HPDE6-E6E7 (cell line): Measurements from ENCODE around the gene LECT2.

Experiments used
- DNase-seq: peaks from one replicate; pipeline ENCODE4 v3.0.0; 2011; ENCODE audit warnings: missing footprints; ENCODE audit errors: extremely low spot score

The LECT2 gene

DNA sequence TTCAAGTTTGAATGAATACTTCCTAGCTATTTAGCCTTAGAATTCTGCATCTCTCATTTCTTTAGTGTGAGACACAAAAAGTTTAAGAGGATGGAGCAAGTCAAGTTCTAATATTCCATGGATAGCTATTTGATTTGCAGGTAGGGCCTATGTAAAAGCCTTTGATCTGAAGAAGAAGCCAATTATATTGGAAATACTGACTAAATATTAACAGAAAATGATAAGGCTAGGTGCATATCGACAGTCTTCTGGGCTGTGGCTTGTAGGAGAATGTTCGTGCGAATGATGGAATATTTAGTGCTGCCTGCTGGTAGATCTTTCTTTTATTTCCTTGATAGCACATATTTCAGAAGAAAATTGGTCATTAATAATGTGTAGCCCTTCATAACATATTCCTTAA is at the start of gene LECT2:
Gene LECT2 (minus strand): TSS at position 85 of the 400 bp plus-strand sequence. CDS start 150 bp downstream, outside the sequence.
- no peak for DNase-seq

DNA sequence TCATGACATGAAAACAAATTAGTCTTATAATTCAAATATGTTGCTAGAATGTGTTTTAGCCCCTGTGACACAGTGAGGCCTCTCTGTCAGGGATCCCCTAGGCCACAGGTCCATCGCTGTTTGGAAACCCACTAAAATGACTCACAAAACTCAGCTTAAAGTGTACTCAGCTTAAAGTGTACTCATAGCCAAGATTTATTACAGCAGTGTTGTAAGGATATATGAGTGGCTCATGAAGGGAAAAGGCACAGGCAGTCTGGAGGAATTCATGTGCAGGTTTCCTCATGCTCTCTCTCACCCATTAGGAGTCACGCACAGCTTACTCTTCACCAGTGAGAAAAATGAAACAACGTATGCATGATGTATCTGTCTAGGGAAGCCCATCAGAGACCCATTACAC is 49.7 kb upstream of the LECT2 start:
- DNase-seq = no peak

DNA sequence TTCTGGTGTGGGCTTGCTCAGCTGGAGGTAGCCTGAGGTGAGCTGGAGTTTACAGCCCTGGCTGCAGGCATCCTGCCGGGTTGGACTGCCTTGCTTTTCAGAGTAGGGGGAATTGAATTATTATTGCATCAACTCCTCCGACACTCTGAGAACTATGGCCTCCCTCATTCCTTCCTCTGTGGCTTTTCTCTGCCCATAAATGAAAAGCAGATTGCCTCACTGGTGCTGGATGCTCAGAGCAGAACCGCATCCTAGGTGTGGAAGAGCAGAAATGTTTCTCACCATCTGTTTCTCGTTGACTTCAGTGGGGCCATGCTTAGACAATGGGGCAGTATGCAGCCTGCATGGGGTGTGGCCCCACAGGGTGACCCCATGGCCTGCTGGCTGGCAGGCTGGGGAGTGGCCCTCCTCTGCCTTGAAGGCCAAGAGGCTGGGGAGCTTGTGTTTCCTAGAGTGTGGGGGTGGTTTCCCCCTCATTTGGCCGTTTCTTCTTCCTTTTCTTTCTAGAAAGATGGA is 46.7 kb upstream of the LECT2 start:
- no peak for DNase-seq

DNA sequence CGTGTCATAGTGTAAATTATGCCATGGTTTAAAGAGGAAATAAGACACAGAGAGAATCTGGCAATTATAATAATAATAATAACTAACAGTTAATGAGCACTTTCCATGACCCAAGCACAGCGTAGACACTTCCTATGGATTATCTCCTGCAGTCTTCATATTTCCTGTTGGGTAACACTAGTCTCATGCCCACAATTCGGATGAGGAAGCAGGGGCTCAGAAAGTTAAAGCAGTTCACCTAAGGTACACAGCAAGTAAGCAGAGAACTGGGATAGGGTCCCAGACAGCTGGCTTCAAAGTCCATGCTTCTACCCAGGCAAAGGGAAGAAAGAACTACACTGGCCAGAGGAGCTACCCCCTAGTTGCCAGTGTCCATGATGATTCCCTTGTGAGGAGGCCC is 46.1 kb upstream of the LECT2 start:
- no peak for DNase-seq

DNA sequence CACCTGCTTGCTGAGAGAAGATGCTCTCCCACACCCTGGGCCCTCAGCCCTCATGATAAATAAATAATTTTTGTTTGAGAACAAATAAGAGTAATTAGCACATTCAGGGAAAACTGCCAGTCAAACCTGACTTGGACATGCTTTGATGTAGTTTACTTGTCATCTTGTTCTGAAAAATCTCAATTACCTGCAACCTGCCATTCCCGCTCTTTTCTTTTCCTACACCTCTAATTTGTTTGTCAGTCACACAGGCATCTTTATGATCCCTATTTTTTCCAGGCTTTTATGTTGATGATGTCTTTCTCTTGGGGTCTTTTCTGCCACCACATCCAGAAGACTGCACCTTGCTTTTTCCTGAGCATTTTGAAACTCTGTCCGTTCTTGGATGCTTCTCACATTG is 45.4 kb upstream of the LECT2 start:
- DNase-seq = no peak

DNA sequence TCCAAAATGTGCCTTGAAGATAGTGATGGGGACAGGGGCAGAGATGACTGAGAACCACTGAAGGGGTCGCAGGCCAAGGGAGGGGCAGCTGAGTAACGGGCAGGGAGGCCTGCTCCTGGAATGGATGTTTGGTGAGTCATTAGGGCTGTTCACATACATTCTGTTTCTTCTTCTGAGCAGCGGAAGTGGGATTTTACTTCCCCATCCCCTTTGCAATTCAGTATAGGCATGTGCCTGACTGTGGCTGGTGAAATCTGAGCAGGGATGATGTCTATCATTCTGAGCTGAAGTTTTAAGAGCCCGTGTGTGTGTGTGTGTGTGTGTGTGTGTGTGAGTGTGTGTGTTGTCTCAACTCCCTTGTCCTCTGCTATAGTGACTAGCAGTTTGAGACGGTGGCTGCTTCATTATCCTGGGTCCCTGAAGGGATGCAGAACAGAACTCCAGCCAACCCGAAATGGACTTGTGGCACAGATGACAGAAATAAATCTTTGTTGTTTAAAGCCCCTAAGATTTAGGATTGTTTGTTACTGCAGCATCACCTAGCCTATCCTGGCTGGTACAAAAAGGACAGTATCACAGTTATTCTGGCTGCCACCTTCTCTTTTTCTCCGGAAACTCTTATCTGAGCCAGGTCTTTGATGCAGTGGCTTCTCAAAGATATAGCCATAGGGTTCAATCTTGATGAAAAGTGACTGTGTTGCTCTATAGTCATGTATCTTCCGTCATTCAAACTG is 44.8 kb upstream of the LECT2 start:
- DNase-seq = no peak

DNA sequence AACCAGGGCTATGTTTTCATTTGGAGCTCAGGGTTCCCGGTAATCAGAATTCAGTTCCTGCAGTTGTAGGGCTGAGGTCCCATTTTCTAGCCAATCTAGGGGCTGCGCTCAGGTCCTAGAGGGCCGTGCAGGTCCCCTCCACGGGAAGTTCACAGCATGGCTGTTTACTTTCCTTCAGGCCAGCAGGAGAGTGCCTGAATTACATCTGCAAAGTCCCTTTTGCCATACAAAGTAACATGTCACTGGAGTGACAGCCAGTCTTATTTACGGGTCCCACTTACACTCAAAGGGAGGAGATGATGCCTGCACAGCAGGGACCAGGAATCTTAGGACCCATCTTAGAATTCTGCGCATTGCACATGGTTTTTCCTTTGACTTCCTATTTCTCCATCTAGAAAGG is 44.1 kb upstream of the LECT2 start:
- no peak for DNase-seq

DNA sequence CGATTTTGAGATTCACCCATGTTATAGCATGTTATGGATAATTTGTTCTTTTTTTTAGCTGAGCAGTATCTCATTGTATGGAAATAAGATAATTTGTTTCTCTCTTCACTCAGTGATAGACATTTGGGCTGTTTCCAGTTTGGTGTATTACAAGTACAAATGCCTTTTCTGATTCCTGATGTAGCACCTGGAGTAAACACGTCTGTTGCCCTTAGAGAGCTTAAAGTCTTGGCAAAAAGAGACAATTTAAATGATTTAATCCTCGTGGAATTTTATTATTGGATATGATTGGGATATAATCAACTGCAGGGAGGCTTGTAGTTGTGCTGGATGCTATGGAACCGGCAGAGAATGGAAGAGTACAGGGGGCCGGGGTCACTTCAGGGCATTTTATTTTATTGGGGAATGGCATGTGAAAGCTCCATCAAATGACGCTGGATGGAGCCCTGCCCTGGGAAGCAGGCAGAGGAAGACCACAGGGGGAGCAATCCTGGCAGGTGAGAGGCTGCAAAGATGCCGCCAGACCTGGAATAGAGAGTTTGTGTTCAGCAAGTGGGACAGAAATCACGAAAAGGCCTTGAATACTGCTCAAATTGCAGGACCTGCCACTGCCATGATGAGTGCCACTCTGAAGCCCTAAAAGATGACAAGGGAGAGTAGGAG is 43.0 kb upstream of the LECT2 start:
- DNase-seq = no peak

DNA sequence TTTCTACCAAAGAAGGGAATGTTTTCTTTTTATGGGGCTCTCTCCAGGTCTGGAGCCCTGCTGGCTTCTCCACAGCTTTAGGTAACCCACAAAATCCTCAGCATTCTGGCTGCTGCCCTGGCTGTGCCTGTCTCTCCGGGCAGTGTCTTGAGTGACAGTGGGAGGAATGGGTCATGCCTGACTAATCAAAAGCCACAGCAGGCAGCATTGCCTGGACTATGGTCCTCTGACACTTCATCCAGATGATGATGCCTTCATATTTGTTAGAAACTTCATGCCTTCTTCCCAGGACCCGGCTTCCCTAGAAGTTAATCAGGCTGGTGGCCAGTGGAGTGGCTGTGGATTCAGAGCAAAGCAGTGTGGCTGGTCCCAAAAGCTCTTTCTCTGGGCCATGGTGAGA is 41.8 kb upstream of the LECT2 start:
- no peak for DNase-seq

DNA sequence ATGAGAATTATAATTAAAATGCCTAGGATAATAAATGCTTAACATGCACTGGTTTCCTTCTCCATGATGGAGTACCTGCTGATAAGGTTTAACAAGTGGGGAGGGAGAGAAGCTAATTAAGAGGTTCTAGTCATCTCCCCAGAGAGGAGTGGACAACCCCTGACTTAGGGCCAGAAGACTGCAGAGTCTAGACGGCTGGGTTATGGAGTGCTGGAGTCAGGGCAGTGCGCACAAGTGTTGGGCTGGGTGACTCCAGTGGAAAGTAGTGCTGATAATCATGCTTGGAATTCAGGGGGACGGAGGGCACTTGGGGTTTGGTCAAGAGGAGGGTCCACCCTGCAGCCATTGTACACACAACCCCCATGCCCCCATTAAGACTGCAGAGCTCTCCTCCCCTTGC is 41.2 kb upstream of the LECT2 start:
- no peak for DNase-seq

DNA sequence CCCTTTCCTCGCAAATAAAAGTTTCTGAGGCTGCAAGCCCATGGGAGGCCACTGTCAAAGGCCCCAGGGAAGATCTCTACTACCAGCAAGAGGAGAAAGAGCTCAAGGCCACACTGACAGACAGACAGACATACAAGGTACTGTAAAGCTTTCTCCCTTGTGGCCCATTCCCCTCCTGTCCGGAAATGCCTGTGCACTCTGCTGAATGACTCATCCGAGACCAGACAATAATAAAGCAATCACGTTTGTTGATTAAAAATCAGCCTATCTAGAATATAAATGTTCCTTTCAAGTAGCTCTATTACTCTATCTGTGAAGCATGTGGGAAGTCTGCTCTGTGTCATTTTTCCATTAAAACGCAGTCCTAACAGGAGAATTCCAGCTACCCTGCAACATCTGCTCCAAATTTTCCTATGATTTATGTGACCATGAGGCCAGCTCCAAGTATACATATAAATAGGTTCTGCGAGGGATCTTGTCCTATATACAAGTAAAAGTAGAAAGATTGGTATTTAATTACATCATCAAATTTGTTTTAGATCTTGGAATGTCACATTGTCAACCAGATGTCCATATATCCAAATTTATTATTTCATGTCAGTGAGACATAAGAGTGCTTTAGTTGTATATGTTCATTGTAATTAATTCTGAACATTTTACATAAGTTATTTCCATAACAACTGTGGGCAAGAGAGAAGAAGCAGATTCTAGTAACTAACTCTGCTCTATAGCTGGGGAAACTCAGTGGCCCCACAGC is 39.3 kb upstream of the LECT2 start:
- no peak for DNase-seq

DNA sequence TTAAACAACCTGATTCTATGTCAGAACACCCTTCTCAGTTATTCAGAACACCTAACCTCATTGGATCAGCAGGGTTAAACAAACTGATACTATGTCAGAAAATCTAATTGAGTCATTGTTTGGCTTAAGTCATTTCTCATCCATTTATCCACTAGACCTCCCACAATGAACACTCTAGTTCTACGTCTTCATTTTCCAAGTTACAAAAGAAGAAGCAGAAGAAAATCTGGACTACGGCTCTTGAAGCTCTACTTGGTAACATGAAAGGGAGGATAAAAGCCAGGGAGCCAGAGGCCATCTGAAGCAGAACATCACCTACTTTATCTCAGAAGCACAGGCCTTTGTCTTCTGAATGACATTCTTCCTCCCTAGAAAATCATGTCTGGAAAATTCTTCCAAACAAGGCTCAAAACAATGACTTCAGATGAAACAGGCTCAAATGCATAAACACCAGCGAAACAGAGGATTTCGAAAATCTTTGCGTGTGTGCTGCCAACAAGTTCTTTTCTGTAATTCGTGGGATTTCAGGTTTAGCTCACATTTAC is 38.6 kb upstream of the LECT2 start:
- DNase-seq = no peak

DNA sequence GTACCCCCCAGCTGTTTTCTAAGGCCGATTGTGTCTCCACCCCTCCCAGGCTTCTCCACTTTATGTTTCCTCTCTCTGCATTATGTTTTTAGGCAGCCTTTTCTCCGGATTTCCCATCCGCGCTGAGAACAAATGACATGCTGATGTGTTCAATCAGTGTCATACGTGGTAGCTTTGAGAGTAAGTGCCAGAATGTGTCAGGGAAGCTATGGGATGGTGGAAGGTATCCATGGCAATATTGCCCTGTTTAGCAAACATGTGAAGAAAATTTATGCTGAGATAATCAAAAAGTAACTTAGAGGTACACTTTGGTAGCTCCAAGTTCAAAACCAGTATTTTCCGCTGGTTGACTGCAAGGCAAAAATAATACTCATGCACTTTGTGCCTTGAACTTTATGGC is 36.6 kb upstream of the LECT2 start:
- no peak for DNase-seq

DNA sequence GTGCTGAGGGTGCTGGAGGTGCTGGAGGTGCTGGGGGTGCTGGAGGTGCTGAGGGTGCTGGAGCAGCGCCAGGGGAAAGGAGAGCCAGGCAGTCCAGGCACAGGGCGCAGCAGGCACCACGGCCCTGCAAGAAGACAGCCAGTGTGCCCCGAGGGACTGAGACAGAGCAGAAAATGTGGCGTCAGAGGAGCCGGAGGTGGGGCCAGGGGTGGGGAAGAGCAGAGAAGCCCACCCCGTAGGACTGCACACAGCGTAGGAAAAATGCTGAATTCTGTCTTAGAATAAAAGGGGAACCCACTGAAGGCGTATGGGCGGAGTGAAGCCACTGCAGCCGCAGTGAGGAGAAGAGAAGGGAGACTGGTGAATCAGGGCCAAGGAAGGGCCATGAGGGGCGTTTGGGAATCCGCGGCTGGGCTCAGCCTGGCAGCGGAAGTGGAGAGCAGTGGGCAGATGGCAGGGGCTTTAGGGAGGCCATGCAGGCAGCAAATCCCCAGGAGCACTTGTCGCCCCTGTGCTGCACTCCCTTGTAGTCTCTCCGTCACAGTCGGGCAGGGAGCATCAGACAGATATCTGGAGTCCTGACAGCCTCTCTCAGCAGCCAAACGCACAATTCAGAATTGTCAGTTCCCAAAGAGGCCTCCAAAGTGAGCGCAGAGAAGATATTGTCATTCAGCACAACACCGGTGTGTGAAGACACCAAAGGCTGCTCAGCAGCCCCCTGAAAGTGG is 35.9 kb upstream of the LECT2 start:
- DNase-seq = no peak

DNA sequence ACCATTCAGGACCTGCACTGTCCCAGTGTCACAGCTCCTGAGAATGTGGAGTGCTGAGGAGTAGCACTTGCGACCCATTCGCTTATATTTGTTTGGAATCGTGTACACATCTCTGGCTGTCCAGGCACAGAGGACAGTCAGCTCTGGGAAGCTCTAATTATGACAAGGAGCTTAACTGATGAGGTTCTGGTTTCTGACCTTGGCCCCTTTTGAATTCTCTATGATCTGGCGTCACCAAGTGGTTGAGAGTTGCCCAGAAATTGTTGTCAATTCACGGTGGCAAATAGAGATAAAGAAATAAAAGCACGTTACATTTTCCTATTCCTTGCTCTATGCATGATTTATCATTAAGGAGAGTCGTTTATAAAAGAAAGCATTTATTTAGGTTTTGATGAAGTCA is 34.9 kb upstream of the LECT2 start:
- DNase-seq = no peak

DNA sequence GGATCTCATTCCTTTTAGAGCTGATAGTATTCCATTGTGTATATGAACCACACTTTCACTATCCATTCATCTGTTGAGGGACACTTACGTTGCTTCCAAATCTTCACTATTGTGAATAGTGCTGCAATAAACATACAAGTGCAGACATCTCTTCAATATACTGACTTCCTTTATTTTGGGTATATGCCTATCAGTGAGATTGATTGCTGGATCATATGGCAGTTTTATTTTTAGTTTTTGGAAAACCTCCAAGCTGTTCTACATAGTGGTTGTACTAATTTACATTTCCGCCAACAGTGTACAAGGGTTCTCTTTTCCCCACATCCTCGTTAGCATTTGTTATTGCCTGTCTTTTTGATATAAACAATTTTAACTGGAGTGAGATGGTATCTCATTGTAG is 33.8 kb upstream of the LECT2 start:
- no peak for DNase-seq

DNA sequence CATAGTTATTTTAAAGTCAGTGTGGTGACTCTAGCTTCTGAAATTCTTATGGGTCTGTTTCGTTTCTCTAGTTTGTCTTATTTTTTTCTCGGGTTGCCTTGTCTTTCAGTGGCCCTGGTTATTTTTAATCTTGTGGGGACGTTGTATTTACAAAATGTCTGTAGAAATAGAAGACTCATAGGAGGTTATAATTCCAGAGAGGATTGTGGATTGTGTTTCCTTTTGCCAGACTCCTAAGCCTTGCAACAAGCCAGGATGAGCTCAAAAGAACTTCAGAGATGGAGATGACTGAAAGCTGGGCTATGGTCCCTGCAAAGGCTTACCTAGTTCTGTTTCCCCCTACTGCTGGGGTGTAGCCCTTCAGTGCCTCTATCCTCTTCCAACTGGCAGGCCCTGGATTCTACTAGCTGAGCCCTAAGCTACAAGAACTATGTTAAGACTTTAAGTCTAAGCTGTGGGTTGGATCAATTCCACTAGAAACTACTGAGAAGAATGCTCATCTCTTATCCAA is 32.2 kb upstream of the LECT2 start:
- DNase-seq = no peak

DNA sequence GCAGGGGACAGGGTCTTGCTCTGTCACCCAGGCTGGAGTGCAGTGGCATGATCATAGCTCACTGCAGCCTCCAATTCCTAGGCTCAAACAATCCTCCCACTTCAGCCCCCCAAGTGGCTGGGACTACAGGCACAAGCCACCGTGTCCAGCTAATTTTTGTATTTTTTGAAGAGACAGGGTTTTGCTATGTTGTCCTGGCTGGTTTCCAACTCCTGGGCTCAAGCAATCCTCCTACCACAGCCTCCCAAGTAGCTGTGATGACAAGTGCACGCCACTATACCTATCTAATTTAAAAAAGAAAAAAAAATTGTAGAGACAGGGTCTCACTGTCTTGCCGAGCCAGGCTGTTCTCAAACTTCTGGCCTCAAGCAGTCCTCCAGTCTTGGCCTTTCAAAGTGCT is 31.6 kb upstream of the LECT2 start:
- DNase-seq = no peak

DNA sequence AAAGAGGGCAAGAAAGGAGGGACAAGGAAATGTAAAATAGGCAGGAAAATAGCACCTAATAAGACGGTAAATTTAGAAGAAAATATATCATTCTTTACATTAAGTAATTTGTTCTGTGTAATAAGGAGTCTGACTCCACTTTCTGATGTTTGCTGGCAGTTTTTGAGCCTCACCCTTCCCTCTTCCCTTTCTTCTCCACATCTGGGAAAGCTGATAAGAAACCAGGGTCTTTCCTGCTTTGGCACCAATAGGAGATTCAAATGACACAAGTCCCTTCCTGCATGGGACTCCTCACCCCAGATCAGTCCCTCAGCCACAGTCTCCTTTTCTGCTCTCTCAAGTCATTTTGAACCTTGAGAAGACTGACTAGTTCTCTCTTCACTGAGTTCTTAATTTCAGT is 31.2 kb upstream of the LECT2 start:
- DNase-seq = no peak

DNA sequence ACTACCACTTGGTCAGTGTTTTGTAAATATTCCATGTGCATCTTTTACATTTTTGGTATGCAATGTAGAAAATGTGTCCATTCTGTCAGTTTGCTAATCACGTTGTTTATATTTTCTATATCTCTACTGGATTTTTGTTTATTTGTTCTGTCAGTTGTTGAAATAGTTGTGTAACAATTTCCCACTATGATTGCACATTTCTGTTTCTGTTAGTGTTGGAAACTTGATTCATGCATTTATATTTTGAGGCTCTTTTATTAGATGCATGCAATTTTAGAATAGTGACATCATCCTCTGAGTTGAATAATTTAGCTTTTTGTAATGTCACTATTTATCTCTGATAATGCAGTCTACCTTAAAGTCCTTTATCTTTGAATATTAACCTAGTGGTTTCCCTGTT is 25.8 kb upstream of the LECT2 start:
- no peak for DNase-seq

DNA sequence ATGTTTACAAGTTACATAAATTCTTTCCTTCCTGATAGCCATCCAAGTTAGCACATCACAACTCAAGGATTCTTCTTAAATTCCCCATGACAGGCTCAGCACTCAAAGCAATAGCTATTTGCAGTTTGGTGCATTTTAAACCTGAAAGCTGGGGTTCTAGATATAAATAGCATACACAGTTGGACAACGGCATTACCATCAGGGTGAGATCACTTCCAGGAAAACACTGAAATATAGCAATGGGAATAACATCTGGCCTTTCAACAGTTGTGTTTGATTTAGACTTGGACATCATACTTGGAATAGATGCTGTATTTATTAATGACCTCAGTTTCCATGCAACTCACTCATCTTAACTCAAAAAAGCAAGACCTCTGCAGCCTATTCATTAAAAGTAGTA is 24.7 kb upstream of the LECT2 start:
- no peak for DNase-seq

DNA sequence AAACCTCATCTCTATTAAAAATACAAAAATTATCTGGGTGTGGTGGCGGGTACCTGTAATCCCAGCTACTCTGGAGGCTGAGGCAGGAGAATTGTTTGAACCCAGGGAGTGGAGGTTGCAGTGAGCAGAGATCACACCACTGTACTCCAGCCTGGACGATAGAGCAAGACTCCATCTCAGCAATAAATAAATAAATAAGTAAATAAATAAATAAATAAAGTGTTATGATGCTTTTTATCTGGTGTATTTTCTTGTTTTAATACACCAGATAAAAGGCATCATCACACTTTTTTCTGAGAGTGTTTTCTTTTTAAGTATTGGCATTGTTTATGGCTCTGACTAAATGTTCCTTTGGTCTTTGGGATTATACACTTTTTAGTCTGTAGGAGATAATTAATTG is 24.2 kb upstream of the LECT2 start:
- DNase-seq = no peak
